Activated CD4-positive, alpha-beta T cell treated with anti-CD3 and anti-CD28 coated beads for 24 hours (primary cell): ENCODE data around the gene SLC35B2.

Source experiments
- DNase-seq, 2 donors: peaks; one replicate each; pipeline ENCODE4 v3.0.0-alpha.2; 2020; ENCODE audit warnings: low read depth in 2 of 2

The SLC35B2 gene

DNA sequence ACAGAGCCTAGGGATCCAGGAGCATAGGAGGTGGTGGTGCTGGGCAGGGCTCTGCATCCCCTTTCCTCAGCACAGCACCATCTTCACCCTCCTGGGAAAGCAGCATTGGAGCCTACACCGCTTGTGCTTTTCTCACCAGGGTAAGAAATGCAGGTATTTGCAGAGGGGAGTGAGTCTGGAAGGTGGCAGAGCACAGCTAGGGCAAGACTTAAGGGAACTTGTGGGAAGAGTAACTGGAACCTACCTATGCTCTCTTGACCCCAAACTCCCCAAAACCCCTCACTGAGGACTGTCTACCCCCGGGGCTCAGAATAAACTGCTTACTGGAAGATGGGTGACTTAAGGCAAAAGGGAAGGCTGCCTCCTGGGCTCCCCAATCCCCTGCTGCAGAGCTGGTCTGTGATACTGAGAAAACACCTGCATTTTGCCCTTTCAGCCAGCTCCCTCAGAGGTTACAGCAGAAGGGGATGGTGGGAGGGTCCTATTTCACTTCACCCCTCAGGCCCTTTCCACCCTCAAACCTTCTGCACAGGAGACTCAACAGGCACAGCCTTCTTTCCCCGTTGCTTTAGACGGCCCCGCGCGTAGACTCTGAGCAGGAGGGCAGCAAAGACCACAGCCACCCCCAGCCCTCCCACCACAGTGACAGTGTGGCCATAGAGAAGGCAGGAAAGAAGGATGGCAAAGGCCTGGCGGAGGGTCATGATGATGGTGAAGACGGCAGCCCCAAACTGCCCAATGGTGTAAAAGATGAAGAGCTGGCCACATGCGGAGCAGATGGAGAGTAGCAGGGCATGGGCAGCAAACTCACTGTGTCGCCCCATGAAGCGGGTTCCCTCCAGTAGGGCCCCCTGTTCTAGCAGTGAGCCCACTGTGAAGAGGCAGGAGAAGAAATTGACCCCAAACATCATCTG lies 2.9 kb downstream of the SLC35B2 start:
- DNase-seq = no peak

DNA sequence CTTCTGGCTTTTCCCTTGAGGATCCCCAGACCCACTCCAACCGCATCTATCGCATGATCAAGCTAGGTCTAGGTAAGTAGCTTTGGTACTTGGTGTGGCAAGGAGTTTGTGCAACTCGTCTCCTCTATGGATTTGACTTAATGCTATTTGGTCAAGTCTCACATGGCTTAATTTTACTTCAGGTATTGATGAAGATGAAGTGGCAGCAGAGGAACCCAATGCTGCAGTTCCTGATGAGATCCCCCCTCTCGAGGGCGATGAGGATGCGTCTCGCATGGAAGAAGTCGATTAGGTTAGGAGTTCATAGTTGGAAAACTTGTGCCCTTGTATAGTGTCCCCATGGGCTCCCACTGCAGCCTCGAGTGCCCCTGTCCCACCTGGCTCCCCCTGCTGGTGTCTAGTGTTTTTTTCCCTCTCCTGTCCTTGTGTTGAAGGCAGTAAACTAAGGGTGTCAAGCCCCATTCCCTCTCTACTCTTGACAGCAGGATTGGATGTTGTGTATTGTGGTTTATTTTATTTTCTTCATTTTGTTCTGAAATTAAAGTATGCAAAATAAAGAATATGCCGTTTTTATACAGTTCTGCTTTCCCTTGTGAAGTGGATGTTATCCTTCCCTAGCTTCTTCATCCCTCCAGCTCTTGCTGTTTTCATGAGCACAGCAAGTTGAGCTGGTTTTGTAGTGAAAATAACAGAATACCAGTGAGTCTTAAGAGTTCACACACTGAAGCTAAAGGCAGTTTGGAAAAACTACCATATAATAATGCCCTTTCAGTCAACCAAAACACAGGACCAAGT lies 3.8 kb downstream of the SLC35B2 start:
- DNase-seq = no peak

DNA sequence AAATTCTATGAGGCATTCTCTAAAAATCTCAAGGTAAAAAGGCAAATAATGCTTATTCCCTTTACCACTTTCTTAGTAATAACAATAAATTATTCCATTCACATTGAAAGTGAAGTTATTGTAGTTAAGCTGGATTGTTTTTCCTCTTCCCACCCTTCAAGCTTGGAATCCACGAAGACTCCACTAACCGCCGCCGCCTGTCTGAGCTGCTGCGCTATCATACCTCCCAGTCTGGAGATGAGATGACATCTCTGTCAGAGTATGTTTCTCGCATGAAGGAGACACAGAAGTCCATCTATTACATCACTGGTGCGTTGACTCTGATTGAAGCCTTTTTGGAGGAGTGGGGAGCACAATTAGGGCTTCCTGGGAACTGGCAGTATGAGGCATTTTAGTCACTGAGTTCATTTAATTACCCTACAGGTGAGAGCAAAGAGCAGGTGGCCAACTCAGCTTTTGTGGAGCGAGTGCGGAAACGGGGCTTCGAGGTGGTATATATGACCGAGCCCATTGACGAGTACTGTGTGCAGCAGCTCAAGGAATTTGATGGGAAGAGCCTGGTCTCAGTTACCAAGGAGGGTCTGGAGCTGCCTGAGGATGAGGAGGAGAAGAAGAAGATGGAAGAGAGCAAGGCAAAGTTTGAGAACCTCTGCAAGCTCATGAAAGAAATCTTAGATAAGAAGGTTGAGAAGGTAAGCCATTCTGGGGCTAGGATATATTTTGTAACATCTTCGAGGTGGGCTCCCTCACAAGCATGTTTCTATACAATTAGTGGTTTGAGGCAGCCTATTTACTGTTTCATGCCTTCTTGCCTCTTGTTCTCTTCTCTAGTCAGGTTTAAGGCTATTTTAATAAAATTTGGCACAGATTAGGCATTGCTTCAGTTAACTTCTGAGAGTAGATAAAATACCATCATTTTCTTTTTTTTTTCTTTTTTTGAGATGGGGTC lies 5.5 kb downstream of the SLC35B2 start:
- no peak for DNase-seq

DNA sequence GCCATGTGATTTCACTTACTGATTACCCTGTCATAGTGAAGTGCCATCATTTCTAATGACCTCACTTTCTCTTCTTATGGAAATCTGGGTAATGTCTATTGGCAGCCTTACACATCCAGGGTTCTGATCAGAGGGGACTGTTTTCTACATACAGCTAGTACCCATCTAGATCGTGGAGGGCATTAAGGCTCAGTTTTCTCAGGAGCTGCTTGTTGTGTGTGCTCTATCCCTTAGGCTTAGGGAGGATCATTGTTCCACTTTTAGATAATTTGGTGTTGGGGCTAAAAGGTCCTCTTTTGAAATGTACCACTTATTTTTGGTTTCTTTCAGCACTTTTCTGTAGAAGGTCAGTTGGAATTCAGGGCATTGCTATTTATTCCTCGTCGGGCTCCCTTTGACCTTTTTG lies 6.6 kb downstream of the SLC35B2 start:
- DNase-seq = no peak

DNA sequence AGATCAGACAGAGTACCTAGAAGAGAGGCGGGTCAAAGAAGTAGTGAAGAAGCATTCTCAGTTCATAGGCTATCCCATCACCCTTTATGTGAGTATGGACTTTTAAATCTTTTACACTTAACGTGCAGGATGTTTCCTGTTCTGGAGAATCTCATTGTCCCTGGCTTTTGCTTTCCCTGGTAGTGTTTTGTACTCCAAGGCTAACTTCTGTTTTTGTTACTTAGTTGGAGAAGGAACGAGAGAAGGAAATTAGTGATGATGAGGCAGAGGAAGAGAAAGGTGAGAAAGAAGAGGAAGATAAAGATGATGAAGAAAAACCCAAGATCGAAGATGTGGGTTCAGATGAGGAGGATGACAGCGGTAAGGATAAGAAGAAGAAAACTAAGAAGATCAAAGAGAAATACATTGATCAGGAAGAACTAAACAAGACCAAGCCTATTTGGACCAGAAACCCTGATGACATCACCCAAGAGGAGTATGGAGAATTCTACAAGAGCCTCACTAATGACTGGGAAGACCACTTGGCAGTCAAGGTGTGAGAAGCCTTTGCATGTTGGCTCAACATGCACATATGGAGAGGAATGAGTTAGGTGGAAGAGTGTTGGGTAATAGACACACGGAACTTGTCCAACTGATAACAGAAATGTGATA lies 7.1 kb downstream of the SLC35B2 start:
- DNase-seq = no peak

DNA sequence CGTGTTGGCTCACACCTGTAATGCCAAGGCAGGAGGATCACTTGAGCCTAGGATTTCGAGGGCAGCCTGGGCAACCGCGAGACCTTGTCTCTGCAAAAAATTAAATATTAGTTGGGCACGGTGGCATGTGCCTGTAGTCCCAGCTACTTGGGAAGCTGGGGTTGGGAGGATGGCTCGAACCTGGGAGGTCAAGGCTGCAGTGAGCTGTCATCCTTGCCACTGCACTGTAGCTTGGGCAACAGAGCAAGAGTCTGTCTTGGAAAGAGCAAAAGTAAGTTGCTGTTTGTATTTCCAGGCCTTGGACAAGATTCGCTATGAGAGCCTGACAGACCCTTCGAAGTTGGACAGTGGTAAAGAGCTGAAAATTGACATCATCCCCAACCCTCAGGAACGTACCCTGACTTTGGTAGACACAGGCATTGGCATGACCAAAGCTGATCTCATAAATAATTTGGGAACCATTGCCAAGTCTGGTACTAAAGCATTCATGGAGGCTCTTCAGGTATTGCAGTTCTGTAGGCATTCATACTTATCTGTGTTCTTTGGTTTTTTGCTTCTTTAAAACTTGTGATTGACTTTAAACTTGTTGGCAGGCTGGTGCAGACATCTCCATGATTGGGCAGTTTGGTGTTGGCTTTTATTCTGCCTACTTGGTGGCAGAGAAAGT lies 8.1 kb downstream of the SLC35B2 start:
- DNase-seq = no peak

DNA sequence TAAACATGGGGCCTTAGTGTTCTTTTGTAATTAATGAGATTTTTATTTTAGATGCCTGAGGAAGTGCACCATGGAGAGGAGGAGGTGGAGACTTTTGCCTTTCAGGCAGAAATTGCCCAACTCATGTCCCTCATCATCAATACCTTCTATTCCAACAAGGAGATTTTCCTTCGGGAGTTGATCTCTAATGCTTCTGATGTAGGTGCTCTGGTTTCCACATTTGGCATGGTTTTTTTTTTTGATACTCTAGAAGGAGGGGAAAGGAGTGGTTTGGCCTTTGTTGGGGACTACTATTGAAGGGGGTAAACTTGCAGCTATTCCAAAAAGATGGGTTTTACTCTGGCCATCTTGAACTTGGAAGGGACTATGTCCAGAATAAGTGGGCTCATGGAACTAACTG lies 8.7 kb downstream of the SLC35B2 start:
- no peak for DNase-seq

DNA sequence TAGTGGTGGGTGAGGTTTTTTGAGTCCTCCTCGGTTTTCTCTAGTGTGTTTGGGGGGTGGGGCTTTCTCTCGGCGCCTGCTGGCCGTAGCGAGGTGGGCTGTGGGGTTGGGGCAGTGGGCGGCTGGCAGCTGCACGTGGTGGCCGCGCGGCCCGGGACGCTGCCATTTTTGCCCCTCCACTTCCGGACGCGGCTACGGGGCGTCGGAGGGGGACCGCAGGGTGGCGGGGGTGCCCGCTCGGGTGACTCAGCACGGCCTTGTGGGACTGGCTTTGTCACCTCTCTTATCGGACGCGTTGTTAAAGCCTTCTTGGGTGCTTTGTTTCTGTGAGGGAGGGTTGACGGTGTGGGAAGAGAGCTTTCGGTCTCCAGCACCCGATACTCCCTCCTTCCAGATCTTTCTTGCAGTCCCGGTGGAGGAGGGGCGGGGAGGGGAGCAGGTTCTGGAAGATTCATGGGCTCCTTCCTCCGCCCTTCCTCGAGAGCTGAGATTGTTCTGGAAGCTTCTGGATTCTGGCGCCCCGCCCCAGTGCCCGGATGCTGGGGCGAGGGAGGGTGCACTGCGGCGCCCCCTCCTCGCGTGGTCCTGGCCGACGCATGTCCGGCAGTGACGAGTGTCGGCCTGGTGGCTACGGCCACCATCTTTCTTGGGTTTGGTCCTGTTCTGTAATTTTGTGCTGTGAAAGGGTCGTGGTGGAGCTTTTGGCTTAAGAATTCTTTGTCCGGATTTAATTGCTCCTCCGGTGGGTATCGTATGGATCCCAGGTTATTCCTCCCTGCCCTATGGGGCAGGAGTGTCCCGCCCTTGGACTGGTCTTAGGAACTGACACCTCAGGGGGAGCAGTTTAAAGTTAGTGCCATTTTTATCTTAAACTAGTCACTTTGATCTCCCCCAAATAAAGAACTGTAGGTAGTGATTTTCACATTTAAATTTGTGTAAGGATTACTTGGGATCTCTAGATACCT lies 9.7 kb downstream of the SLC35B2 start:
- peak; percentile 73 to 80 for DNase-seq

DNA sequence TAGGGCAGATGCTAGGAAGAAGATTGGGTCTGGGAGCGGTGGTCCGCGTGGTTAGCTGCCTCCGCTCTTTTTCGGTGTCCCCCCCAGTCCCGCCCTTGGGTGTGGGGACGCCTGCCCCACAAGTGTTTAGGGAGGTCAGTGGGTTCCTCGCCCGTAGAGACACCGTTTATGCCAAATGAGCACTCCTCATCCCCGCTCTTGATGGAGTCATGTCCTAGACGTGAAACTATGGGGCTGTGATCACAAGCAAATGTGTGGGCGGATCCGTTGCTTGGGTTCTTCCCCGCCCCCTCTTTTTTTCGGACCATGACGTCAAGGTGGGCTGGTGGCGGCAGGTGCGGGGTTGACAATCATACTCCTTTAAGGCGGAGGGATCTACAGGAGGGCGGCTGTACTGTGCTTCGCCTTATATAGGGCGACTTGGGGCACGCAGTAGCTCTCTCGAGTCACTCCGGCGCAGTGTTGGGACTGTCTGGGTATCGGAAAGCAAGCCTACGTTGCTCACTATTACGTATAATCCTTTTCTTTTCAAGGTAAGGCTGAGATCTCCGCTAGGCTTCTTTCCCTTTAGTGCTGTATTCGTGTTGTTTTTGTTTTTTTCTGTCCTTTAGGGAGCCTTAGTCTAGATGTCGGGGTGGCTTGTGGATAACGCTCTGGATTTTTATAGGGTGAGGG lies 10.5 kb downstream of the SLC35B2 start, which contains the start of gene HSP90AB1:
Gene HSP90AB1 (plus strand): TSS at position 439 of the 675 bp plus-strand sequence. CDS start 1,529 bp downstream, outside the sequence.
- DNase-seq = peak; percentile 89 to 95

DNA sequence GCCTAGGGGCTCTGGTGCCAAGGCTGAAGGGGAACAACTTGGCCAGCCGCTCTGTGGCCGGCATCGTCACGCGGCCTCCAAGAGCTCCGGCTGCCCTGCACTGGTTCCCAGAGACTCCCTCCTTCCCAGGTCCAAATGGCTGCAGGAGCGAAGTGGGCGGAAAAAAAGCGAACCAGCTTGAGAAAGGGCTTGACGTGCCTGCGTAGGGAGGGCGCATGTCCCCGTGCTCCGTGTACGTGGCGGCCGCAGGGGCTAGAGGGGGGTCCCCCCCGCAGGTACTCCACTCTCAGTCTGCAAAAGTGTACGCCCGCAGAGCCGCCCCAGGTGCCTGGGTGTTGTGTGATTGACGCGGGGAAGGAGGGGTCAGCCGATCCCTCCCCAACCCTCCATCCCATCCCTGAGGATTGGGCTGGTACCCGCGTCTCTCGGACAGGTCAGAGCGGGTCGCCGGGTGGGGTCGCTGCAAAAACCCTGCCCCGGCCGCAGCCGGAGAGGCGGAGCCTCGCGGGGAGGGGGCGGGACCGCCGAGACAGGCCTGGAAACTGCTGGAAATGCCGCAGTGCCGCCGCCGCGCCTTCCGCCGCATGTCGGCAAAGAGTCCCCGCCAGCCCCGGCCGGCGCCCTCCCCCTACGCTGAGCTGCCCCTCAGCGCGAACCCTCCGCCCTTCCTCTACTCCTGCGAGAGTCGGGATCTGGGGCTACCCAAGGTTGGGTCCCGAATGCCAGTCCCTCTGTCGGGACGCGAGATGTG lies 11.2 kb downstream of the SLC35B2 start:
- peak; percentile 83 for DNase-seq

DNA sequence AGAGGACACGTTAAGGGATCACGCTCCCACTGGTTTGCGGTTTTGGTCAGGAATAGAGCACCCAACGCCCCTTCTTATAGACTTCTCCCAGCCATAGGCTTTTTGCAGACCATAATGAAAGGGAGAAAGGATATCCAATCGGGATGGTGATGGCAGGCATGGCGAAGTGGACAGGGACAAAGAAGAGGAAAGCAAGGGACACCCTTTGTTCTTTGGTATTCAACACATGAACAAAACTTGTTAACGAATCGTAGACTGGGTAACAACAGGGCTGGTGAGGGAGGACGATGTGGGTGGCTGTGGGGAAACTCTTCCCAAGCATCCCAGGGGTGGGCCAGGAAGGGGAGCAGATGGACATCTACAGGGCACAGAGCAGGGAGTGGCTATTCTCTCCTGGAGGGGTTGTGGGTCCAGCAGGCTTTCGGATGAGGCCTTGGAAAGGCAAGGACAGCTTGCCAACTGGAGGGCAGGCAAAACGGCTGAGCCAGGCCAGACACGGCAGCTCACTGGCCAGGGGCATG lies 11.9 kb downstream of the SLC35B2 start:
- no peak for DNase-seq

DNA sequence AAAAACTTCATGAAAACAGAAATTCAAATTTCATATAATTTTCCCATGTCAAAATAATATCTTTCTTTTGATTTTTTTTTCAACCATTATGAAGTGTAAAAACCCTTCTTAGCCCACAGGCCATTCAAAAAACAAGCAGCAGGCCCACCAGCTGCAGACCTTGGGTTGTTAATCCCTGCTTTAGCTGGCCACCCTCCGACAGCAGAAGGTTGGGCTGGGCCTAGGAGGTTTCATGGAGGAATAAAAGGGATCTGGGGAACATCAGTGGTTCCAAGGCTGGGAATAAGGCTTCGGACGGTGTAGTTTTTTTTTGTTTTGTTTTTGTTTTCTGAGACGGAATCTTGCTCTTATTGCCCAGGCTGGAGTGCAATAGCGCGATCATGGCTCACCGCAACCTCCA lies 14.0 kb downstream of the SLC35B2 start:
- no peak for DNase-seq

DNA sequence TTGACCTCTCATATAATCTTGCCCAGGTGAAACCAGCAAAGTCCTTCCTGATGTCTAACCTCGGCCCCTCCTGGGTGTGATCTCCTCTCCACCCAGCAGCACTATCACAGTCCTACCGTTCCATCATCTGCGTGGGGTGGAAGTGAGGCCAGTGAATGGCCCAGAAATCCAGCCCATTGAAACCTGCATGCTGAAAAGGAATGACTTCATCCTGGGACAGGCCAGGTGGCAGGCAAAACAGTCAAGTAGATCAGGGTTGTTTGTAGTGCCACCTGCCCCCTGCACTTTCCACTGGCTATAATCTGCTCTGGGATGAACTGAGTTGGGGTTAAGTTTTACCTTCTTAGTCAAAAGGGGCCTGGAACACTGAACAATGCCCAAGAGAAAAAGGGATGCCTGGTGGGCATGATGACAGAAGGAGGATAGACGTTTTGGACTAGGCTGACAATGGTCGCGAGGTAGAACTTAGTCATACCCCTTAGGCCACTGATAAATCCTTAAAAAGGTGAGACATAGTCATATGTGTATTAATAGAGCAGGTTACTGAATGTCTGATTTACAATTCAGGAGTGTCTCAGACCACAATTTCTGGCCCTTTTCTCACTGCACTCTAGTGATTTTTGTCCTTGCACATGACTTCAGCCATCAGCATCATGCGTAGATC lies 18.5 kb downstream of the SLC35B2 start:
- DNase-seq = no peak

DNA sequence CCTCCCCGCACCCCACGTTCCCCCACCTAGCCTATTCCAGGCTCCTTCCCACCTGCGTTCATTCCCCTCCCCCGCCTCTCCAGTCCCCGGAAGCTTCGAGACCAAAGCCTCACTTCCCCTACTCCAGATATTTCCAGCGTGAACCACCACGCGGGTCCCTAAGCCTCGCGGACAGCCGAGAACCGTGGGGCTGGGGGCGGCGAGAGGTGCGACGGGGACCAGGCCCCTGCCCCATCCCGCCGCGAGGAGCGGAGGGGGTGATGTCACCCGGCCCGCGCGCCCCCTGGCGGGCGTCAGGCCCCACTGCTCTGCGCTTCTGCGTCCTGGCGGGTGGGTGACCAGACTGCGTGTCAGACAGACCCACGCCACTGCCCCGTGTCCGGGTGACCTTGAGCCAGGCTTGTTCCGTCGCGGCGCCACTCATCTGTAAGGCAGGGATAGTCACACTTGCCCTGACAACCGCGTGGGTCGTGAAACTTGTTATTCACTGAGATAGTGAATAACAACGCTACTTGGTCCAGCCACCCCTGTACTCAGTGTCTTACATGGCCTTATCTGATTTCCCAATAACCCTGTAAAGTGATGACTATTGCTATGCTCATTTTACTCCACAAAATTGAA lies 19.4 kb downstream of the SLC35B2 start:
- peak; percentile 67 to 71 for DNase-seq

DNA sequence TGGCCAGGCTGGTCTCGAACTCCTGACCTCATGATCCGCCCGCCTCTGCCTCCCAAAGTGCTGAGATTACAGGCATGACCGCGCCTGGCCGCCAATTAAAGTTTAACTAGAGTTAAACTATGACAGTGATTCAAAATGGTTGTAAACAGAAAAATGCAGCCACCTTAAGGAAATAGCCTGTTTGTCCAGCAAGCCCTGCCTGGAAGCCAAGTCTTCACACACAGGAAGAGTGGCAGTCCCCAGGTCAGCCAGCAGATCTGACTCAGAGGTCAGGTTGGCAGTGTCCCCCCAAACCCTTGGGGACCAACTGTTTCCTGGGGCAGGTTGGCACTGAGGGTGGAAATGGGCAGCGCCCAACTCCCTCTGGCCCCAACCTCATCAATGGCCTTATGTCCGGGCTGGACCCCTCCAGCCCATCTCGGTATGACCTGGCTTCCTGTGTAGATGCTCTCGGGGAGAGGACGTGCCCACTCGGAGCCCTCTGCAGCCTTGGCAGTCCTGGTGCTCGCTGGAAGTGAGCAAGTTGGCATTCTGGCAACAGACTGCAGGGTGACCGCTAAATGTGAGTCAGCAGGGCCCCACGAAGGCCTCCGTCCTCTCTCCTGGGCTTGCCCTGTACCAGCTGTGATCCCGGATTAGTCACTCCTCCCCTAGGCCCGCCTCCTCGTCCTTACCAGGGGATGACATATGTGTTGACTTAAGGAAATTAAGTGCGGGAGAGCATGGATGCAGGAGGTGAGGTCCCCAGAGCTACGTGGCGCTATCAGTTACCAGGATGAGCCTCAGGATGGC lies 20.1 kb downstream of the SLC35B2 start:
- peak; percentile 53 for DNase-seq
